Activated CD8-positive, alpha-beta memory T cell treated with anti-CD3 and anti-CD28 coated beads, Interleukin-2, amount 50 U/mL, for 1 hour (primary cell): ENCODE measurements around the gene HAPLN2.
"Not testable (repeated sequence)": the region's sequence is repeated elsewhere in the genome, so short reads cannot be mapped to it uniquely, and the experiment has no call there.

Experiments used
- DNase-seq: peaks from one replicate; pipeline ENCODE4 v3.0.0-alpha.2; 2020; ENCODE audit errors: extremely low read depth

HAPLN2 gene

DNA sequence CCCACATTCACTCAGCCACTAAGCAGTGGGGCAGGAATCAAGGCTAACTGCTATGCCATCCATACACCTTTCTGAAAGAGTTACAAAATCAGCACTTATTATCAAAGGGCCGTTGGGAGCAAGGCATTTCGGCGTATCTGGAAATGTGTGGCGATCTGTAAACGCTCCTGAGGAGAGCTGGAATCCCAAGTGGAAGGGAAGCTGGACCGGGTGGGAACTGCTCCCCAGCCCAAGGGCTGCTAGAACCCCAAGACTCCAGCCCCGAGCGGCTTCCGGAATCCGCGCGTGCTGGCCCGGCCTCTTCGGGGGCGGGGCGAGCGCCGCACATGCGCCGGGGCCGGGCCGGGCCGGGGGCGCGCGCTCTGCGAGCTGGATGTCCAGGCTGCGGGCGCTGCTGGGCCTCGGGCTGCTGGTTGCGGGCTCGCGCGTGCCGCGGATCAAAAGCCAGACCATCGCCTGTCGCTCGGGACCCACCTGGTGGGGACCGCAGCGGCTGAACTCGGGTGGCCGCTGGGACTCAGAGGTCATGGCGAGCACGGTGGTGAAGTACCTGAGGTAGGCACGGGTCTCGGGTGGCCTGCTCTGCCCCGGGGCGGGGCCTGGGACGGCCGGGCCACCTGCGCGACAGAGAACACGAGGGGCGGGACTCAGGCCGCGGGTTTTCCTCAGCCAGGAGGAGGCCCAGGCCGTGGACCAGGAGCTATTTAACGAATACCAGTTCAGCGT is 27.6 kb upstream of the HAPLN2 start, which contains the start of gene NAXE:
Gene NAXE, plus strand, starts transcription at position 345 of the 726 bp plus-strand sequence. Its CDS starts 29 bp downstream, at position 374.
- no peak for DNase-seq

DNA sequence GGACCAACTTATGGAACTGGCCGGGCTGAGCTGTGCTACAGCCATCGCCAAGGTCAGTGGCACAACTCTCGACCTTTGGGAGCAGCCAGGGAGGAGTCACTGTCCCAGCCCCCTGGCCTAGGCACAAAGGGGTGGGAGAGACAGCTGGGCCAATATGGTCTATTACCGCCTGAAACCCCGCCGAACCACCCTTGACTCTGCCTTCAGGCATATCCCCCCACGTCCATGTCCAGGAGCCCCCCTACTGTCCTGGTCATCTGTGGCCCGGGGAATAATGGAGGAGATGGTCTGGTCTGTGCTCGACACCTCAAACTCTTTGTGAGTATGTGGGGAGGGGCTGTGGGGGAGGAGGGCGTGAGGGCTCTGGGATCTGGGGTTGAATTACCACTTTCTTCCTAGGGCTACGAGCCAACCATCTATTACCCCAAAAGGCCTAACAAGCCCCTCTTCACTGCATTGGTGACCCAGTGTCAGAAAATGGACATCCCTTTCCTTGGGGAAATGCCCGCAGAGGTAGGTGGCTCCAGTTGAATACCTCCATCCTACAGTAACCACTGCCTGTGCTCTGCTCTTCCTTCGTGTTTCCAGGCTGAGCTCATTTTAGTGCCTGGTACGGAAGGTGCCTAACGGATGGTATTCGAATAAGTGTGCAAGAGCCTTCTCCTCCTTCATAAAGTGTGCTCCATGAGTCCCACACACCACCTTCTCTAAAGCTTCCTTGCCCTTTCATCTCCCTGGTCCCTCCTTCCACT is 26.9 kb upstream of the HAPLN2 start:
- DNase-seq, result no peak

DNA sequence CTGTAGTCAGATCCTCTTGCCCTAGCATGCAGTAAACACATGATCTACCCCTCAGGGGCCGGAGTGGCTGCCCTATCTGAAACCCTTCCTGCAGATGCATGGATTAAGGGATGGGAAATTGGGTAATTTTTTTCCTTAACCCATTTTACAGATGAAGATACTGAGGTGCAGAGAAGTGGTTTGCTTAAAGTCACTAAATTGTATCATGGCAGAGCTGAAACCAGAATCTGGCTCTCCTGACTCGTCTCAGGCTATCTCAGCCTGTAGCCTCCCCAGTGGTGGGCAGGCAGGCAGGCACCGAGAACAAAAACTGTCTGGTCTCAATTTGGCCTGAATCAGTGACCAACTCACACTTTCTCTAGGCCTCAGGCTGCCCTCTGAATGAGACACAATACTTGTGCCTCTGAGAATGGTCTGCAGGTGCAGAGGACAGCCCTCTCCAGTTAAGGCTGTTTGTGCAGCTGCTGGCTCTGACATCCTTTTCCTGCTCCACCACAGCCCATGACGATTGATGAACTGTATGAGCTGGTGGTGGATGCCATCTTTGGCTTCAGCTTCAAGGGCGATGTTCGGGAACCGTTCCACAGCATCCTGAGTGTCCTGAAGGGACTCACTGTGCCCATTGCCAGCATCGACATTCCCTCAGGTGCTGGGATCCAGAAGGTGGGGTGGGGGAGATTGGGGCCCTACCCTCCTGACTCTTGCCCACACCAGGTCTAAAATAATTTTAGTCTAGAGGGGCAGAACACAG is 26.1 kb upstream of the HAPLN2 start:
- no peak for DNase-seq

DNA sequence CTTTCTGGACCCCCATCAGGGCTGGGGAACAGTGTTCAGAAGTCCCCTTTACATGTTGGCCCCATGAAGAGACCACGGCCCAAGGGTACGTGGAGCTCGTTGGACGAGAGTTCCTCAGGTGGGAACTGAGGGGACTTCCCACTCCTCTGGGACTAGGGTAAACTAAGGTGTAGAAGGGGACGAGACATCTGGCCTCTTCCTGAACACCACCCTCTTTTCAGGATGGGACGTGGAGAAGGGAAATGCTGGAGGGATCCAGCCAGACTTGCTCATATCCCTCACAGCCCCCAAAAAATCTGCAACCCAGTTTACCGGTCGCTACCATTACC is 25.6 kb upstream of the HAPLN2 start:
- DNase-seq, result no peak

DNA sequence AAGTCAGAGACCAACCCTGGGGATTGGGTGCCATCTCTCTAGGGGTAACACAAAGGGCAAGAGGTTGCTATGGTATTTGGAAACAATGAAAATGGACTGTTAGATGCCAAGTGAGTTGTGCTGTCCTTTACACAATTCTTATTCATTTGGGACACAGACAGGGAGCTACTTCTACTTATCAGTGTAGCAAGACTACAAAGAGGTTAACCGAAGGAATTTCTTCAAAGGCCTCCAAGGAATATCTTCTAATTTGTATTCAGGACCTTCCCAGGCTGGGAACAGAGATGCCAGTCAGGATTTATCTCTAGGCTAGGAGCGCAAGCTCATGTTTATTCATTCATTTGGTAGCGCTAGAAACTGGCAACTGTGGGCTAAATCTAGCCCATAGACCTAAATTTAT is 25.0 kb upstream of the HAPLN2 start:
- DNase-seq, result no peak

DNA sequence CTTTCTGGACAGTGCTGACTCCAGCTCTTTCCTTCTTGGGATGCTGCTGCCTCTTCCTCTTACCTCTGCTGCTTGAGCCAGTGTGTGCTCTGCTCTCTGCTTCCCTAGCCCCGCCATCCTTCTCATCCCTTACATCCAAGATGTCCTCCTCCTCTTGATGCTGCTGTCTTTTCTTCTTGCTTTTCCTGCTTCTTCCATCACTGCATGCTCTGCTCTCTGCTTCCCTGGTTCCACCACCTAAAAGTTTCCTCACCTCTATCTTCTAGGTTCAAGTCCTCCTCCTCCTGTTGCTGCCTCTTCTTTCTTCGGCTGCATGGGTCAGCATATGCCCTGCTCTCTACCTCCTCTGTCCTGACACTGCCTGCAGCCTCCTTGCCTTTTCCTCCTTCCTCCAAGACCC is 24.2 kb upstream of the HAPLN2 start:
- DNase-seq, result no peak

DNA sequence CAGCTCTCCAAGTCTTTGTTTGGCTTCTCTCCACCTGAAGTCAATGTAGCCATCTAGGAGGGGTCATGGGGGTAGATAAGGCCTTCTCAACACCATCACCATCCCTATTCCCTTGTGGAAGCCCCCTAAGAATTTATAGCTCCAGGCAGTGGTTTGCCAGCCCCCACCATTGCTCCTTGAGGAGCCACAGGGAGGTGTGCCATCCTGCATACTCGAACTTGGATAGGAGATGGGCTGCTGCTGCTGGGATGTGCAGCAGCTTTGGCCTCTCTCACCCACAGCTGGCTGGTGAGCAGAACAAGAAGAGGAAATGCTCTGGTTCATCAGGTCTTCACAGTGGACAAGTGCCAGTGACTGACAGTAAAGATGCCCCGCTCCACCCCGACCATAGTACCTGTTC is 22.8 kb upstream of the HAPLN2 start:
- DNase-seq, result no peak

DNA sequence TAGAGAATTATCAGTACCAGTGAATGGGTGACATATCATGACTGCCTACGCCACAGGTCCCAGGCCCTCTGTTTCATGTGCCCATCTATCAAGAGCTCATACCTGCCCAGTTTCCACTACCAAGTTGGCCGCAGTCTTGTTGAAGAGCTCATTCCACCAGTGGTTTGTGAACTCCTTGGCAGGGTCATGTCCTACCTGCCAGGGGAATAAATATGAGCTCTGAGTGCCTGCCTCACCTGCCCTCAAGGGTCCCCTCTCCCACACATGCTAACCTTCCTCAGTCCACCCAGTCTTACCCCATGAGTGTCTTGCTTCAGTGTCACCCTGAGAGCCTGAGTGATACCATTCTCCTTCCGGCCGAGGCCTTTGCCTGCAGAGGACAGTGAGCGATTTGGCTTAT is 21.1 kb upstream of the HAPLN2 start:
- DNase-seq, result no peak

DNA sequence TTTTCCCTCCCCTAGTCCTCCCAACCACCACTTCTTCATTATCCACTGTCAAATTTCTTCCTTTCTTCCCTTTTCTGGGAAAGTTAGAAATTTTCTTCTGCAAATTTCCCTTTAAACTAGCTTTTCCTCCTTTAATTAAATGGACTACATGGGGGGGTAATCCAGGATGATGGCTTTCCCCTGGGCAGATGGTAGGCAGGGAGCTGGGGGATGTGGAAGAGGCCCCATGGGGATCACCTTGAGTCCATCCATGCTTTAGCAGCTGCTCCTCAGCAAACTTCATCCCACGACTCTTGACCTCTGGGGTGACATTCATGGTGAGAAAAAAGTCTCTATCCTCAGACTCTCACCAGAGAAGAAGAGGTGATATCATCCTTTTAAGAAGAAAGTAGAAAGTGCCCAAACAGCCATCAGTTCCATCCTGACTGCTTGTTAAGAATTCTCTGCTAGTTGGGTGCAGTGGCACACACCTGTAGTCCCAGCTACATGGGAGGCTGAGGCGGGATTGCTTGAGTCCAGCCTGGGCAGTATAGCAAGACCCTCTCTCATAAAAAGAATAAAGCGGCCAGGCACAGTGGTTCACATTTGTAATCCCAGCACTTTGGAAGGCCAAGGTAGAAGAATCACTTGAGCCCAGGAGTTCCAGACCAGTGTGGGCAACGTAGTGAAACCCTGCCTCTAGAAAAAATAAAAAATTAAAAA is 20.3 kb upstream of the HAPLN2 start:
- no peak for DNase-seq

DNA sequence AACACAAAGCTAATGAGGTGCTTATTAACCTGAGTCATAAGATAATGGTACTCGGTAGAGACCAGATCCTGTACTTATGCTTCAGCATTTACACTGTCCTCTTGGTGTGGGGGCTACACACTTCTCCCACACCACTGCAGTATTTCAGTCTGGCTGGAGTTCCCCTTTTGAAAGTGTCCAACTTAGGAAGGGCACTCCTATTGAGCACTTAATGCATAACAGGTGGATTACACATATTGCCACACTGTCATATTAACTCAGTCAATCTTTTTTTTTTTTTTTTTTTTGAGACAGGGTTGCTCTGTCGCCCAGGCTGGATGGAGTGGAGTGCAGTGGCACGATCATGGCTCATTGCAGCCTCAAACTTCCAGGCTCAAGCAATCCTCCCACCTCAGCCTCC is 19.4 kb upstream of the HAPLN2 start:
- no peak for DNase-seq

DNA sequence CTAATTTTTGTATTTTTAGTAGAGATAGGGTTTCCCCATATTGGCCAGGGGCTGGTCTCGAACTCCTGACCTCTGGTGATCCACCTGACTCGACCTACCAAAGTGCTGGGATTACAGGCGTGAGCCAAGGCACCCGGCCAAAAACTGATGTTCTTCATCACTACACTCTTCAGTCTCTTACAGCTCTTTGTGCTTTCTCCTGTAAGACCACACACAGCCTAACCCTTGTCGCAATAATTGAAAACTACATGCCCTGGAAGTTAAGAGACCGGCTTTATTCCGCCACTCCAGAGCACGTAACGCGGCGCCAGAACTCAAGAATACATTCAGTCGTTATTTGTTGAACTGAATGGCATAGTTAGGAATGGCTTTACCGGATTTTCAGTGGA is 18.5 kb upstream of the HAPLN2 start:
- DNase-seq, result no peak

DNA sequence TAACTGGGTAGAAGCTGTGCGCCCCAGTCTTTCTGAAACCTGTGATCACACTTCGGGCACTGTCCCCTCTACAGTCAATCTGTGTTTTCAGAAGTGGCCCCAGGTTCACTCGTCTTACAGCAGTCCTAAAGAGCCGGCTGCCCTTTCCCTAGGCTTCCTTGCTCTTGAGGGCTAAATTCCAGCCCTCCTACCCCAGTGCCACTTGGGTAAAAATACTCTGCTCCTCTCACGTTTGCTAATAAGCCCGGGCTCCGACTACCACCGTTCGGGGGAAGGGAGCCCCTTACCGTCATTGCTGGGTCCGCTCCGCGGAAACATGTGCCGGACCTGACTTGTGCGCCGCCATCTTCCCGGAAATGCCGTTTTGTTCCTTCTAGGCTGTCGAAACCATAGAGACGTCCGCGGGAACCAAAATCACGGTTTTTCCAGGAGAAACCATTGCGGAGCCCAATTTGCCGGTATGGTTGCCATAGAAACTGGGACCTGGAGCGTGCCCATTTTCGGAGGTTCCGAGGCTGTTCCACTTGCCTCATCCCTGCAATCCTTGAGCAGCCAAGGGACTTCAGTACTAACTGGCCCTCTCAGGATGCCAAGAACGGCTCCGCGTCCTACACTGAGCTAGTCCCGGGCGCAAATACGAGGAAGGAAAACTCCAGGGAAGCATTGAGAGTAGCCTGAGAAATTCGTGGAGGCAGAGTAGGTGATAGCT is 17.9 kb upstream of the HAPLN2 start, which contains the start of gene GPATCH4:
Gene GPATCH4, minus strand, starts transcription at position 358 of the 709 bp plus-strand sequence.
- DNase-seq, result peak; percentile 38

DNA sequence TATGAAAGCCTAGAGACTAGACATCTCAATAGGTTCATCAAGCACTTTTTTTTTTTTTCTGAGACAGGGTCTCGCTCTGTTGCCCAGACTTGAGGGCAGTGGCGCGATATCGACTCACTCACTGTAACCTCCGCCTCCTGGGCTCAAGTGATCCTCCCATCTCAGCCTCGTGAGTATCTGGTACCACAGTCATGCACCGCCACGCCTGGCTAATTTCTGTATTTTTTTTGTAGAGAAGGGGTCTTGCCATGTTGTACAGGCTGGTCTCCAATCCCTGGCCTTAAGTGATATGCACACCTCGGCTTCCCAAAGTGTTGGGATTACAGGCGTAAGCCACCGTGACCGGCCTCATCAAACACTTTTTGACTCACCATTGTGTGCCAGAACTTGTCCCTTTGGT is 17.3 kb upstream of the HAPLN2 start:
- no peak for DNase-seq

DNA sequence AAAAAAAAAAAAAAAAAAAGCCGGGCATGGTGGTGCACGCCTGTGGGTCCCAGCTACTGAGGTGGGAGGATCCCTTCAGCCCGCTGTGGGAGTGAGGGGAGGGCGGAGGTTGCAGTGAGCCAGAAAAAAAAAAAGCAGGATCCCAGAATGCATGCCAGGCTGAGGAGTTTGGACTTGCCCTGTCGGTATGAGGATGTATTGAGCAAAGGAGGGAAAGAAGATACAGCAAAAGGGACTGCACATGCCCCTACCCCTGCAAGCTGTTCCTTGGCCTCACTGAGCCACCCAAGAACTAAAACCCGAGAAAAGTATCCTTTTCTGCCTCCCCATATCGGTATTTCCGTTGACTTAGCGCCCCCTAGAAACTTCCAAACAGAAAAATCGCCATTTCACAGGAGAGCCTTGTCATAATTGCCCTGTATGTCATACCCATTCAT is 16.6 kb upstream of the HAPLN2 start:
- DNase-seq, result no peak

DNA sequence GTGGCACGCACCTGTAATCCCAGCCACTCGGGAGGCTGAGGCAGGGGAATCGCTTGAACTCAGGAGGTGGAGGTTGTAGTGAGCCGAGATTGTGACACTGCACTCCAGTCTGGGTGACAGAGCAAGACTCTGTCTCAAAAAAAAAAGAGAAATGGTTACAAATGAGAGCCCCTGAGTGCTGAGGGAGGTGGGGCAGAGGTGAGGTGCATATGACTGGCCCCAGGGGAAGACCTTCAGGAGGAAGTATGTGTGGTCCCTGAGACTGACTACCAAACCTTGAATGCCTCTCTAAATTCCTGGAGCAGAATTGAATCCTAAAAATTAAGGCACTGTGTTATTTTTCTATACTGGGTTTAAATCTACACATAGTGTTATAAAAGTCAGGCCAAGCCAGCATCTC is 11.9 kb upstream of the HAPLN2 start:
- DNase-seq, result not testable (repeated sequence)

DNA sequence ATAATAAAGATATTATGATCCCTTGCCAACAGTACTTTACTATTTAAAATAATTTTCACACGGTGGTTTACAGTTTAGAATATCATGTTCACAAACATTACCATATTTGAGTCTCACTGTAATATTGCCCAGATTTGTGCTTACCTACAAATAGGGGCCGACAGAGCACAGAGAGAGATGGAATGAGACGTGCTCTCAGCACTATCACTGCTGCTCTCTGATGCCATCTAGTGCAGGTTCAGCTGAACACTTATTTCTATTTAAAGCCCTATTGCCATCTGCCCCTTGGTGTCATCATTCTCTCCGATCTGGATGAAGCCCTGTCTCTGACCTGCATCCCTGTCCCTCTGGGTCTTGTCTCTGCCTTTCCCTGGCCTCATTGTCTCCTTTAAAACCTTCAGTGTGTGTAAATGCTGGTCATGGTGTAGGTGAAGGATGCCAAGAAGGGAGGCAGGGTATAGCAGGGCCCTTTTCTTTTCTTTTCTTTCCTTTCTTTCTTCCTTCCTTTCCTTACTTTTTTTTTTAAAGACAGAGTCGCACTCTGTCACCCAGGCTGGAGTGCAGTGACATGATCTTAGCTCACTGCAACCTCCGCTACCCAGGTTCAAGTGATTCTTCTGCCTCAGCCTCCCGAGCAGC is 11.1 kb upstream of the HAPLN2 start:
- peak; percentile 42 for DNase-seq

DNA sequence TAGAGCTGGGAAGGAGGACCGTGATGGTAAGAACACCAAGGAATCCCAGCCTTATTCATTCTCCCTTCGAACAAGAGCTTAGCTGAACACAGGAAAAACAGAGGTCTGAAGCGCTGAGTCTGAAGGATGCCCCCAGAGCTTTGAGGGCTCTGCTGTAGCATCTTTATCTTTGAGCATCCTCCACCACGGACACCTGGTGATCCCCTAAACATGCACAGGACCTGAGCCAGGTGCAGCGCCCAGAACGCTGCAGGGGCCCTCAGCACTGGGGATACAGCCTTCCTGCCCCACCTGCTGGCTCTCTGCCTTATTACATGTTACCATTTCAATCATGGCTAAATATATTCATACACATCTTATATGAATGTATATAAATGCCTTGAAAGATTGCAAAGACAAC is 10.2 kb upstream of the HAPLN2 start:
- DNase-seq, result no peak

DNA sequence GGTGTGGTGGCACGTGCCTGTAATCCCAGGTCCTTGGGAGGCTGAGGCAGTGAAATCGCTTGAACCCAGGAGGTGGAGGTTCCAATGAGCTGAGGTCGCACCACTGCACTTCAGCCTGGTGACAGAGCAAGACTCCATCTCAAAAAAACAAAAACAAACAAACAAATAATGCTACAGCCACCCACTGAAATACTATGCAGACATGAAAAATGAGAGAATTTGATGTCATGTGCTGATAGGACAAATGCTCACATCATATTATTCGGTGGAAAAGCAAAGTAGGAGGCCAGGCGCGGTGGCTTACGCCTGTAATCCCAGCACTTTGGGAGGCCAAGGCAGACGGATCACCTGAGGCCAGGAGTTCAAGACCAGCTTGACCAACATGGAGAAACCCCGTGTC is 9.1 kb upstream of the HAPLN2 start:
- DNase-seq, result not testable (repeated sequence)

DNA sequence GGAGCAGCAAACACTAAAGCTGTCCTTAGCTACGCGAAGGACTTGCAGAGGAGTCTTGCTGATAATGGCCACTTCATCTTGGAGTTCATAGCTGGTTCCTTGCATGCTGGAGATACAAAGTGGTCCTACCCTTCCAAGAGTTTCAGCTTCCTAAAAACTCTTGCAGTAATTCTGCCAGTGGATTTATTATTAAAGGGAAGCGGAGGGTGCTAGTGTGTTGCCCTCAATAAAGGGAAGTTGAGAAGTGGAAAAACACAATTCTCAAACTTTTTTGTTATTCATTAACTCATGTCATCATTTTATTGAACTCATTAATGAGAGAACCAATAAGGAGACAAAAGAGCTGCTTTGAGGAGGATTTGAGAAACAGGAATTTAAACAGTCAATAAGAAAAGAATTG is 6.5 kb upstream of the HAPLN2 start:
- DNase-seq, result no peak

DNA sequence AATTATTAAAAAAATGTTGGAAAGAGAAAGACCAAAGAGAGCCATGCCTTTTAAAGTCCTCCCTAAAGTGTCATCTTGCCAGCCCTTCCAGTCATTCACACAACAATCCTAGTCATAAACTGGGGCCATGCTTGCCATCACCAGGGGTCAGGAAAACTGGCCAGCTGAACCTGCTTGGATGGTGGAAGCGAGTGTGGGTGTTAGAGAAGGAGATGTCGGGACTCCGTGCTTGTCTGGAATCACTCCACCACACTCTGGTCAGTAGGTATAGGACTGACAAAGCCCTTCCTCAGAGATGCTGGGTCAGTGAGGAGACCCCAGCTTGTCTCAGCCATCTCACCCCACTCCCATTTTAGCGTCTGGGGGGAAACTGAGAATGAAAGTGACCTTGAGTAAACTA is 3.3 kb upstream of the HAPLN2 start:
- no peak for DNase-seq

DNA sequence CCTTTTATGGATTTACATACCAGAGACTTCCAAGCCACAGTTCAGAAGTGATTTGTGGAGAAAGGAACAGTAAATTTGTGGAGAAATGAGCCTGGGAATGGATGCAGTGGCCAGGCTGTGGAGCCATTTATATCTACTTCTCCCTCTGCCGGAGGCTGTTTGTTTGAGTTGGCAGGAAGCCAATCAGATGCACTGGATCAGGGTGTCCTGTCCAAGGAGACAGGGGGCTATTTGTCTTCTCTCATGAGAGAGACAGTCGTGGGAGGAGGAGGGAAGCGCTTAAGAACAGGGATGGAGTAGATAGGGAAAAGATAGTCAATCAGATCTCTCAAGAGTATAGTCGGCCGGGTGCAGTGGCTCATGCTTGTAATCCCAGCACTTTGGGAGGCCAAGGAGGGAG is 2.8 kb upstream of the HAPLN2 start:
- DNase-seq, result no peak
